Endodermal cell (in vitro differentiated cells): ENCODE results near the gene PLCL2. TPM values are rescaled to one million over a fixed set of nuclear protein-coding genes. Genes with fewer than 3 reads are reported as not detected.

Experiments
- DNase-seq: peaks from one replicate; pipeline ENCODE4 v3.0.0-alpha.2; 2017
- H3K27ac ChIP-seq: 2 replicates; pipeline ENCODE4 v1.5.1; 2013; ENCODE audit warnings: mild to moderate bottlenecking, low read depth, low read length, moderate library complexity
- H3K27me3 ChIP-seq: 2 replicates; pipeline ENCODE4 v1.6.1; 2013; ENCODE audit warnings: mild to moderate bottlenecking, low read length, moderate library complexity; ENCODE audit not compliant: insufficient read depth, control insufficient read depth, poor library complexity, severe bottlenecking
- H3K36me3 ChIP-seq: 2 replicates; pipeline ENCODE4 v1.7.0; 2013; ENCODE audit warnings: mild to moderate bottlenecking, low read length, moderate library complexity; ENCODE audit not compliant: control insufficient read depth, insufficient read depth
- H3K4me1 ChIP-seq: one replicate; pipeline ENCODE4 v1.7.0; 2013; ENCODE audit warnings: low read length; ENCODE audit not compliant: control insufficient read depth, insufficient read depth
- H3K4me3 ChIP-seq: 2 replicates; pipeline ENCODE4 v1.5.1; 2013; ENCODE audit warnings: mild to moderate bottlenecking, low read length, moderate library complexity
- H3K9ac ChIP-seq: 2 replicates; pipeline ENCODE4 v1.6.1; 2013; ENCODE audit warnings: mild to moderate bottlenecking, low read length, moderate library complexity; ENCODE audit not compliant: poor library complexity, severe bottlenecking; ENCODE audit errors: extremely low read depth
- H3K9me3 ChIP-seq: 2 replicates; pipeline ENCODE4 v1.6.1; 2013; ENCODE audit warnings: mild to moderate bottlenecking, low read length, moderate library complexity; ENCODE audit not compliant: control insufficient read depth
- H3K27ac Mint-ChIP-seq: 2 replicates; pipeline ENCODE4 v1.8.0; 2020; ENCODE audit warnings: mixed read lengths
- H3K27me3 Mint-ChIP-seq: 2 replicates; pipeline ENCODE4 v1.8.0; 2021; ENCODE audit warnings: mild to moderate bottlenecking, mixed read lengths; ENCODE audit not compliant: insufficient read depth
- H3K36me3 Mint-ChIP-seq: 2 replicates; pipeline ENCODE4 v1.8.0; 2020; ENCODE audit warnings: low read depth, mixed read lengths
- H3K4me1 Mint-ChIP-seq: 2 replicates; pipeline ENCODE4 v1.8.0; 2020; ENCODE audit warnings: mixed read lengths
- H3K4me3 Mint-ChIP-seq: 2 replicates; pipeline ENCODE4 v1.8.0; 2020; ENCODE audit warnings: mild to moderate bottlenecking, moderate library complexity, mixed read lengths
- H3K9me3 Mint-ChIP-seq: 2 replicates; pipeline ENCODE4 v1.8.0; 2020; ENCODE audit warnings: mild to moderate bottlenecking, mixed read lengths
- WGBS, 2 experiments: methylation state at CpG; one replicate each; pipeline versions ENCODE4 v1.1.5 to v1.1.7; 2013; ENCODE audit warnings: missing lambda C conversion rate in 2 of 2, mixed read lengths in 1 of 2; ENCODE audit not compliant: insufficient coverage in 1 of 2, insufficient read length in 1 of 2; 5-methylcytosine and 5-hydroxymethylcytosine counted together
- total RNA-seq, 2 donors: library from RNA; stranded (reverse); fragmentation: NEBNext Ultra II Directional in 1 of 2; extraction: Animal tissue kit (Norgen Biotek cat#: 25700) in 1 of 2; gene quantifications; 2 replicates in 1 of 2; 3 replicates in 1 of 2; pipeline ENCODE4 v1.2.1, GENCODE V29; 2021
- TF ChIP-seq, protein P1 (sequence below): fragments of 200-600 bp; sonication (generic); conservative IDR thresholded peaks from 2 replicates; pipeline ENCODE4 v1.5.0; 2021; ENCODE audit warnings: antibody characterized with exemption, mild to moderate bottlenecking

PLCL2 gene
- total RNA-seq, 2 donors from 2014 or later = 4.2 to 6.9 TPM

DNA sequence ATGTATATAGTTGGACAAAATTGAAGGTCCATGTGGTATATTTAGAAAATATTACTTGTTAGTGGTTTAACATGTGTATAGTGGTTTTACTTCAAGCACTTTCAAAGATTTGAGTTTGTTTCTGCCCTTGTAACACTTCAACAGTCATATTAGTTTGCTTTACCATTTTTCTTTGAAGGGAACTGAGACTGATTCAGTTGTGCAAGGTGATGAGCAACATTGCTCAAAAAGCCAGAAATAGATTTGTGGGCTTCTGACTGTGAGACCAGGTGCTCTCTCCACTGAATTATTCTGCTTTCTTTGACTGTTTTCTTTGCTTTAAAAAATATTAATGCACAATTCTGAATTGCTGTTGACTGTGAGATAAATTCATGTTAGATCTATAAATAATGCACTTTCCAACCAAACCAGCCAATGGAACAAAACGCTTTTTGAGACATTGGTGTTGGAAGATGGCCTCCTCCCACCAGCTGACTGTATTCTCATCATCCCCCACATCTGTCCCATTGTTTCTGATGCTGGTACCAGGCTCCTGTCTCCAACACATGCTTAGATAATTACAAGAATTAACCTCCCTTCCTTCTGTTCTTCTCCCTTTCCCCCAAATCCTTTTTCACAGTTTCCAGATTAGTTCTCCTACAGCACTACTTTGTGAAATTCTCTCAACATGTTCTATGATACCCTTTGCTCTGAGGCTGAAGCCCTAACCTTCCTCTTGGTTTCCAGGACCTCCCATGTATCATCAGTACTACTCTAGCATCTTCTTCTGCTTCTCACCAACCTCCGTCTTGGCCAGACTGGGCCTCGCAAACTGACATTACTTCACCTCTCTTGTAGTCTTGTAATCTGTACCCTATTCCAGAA lies 27.9 kb downstream of the PLCL2 start:
- DNase-seq = no peak
- no peak overlapping the region for H3K4me3 ChIP-seq
- Mint-ChIP-seq H3K9me3 (no peaks in the 10 kb centered on the region), H3K4me1 (peaks cover 2% of the 10 kb centered on the region), H3K4me3 (no peak overlapping the region), H3K27me3 (no peaks in the 10 kb centered on the region), H3K36me3 (no peaks in the 10 kb centered on the region), H3K27ac (no peak overlapping the region)
- TF ChIP-seq, protein P1, sequence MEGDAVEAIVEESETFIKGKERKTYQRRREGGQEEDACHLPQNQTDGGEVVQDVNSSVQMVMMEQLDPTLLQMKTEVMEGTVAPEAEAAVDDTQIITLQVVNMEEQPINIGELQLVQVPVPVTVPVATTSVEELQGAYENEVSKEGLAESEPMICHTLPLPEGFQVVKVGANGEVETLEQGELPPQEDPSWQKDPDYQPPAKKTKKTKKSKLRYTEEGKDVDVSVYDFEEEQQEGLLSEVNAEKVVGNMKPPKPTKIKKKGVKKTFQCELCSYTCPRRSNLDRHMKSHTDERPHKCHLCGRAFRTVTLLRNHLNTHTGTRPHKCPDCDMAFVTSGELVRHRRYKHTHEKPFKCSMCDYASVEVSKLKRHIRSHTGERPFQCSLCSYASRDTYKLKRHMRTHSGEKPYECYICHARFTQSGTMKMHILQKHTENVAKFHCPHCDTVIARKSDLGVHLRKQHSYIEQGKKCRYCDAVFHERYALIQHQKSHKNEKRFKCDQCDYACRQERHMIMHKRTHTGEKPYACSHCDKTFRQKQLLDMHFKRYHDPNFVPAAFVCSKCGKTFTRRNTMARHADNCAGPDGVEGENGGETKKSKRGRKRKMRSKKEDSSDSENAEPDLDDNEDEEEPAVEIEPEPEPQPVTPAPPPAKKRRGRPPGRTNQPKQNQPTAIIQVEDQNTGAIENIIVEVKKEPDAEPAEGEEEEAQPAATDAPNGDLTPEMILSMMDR = no peak
- H3K27ac ChIP-seq = no peak overlapping the region
- 92 to 100% methylated on average over 2 to 3 of the region's 3 CpGs for WGBS, 2 experiments
- no peaks in the 10 kb centered on the region for H3K4me1 ChIP-seq
- no peaks in the 10 kb centered on the region for H3K36me3 ChIP-seq
- no peaks in the 10 kb centered on the region for H3K9me3 ChIP-seq
- H3K9ac ChIP-seq = no peak overlapping the region
- H3K27me3 ChIP-seq = no peaks in the 10 kb centered on the region

DNA sequence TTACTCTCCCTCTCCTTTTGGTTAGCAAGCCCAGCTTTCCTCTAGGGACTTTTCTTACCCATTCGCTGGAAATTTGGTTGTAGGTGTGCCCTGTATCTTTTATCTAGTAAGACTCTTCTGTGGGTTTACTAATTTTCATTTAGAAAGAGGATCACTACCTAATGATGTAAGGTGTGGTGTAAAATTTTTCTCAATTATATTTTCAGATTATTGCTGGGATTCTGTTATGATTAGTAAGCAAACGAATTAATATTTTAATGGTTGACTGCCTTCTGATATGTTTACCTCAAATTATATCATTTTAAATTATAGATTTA lies 28.5 kb downstream of the PLCL2 start:
- TF ChIP-seq, protein P1 = no peak
- H3K27ac Mint-ChIP-seq = no peak overlapping the region

DNA sequence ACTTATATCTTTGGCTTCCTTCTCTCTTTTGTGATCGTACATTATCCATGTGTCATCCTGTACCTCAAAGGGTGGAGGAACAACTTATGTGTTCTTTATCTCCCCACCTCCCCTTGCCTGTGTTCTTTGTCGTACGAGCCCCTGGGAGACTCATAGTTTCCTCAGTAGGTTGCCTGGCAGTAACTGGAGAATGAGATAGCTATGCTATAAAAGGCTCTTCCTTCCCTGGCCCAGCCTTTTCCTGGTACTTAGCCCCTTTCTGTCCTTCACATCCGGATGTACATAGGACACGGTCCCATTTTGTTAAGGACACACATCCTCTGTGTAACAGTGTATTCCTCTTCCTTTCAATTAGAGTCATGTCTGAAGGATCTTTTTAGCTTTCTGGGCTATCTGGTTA lies 32.1 kb downstream of the PLCL2 start:
- no peaks in the 10 kb centered on the region for H3K9me3 ChIP-seq
- peaks cover 7% of the 10 kb centered on the region for H3K4me1 Mint-ChIP-seq
- TF ChIP-seq, protein P1 = no peak
- no peaks in the 10 kb centered on the region for H3K36me3 Mint-ChIP-seq
- H3K9me3 Mint-ChIP-seq = no peaks in the 10 kb centered on the region
- no peak for DNase-seq
- no peaks in the 10 kb centered on the region for H3K27me3 ChIP-seq
- H3K4me1 ChIP-seq = peaks cover 5% of the 10 kb centered on the region
- H3K27ac ChIP-seq = no peak overlapping the region
- H3K27ac Mint-ChIP-seq = no peak overlapping the region
- no peak overlapping the region for H3K9ac ChIP-seq
- H3K4me3 ChIP-seq = no peak overlapping the region
- WGBS, 2 experiments = 40 to 63% methylated on average over 2 to 5 of the region's 5 CpGs
- H3K27me3 Mint-ChIP-seq = no peaks in the 10 kb centered on the region
- no peak overlapping the region for H3K4me3 Mint-ChIP-seq
- H3K36me3 ChIP-seq = no peaks in the 10 kb centered on the region

More for the DNA sequence above, 28.5 kb downstream of the PLCL2 start:
- no peaks in the 10 kb centered on the region for H3K36me3 ChIP-seq
- H3K9me3 ChIP-seq = no peaks in the 10 kb centered on the region
- no peak for DNase-seq
- Mint-ChIP-seq H3K9me3 (no peaks in the 10 kb centered on the region), H3K36me3 (no peaks in the 10 kb centered on the region), H3K4me3 (no peak overlapping the region), H3K4me1 (peaks cover 2% of the 10 kb centered on the region), H3K27me3 (no peaks in the 10 kb centered on the region)
- no peak overlapping the region for H3K27ac ChIP-seq
- no peak overlapping the region for H3K4me3 ChIP-seq
- H3K9ac ChIP-seq = no peak overlapping the region
- no peaks in the 10 kb centered on the region for H3K27me3 ChIP-seq
- WGBS, 2 experiments = 100% methylated on average over 1 of the region's 2 CpGs; no CpG with 5 or more reads in 1 of the 2 experiments
- H3K4me1 ChIP-seq = no peaks in the 10 kb centered on the region
